Stomach (tissue), 4 donors: Measurements from ENCODE around the gene TPP1.

Experiments used
- CTCF ChIP-seq, 7 experiments: fragments of 450-650 bp in 4 of 7; fragments of 200-600 bp in 3 of 7; sonication (generic) in 3 of 7; IDR thresholded peaks; one replicate each; pipeline ENCODE4 v1.5.1; 2016 to 2019; ENCODE audit warnings: antibody characterized with exemption in 7 of 7, control low read depth in 2 of 7, mild to moderate bottlenecking in 1 of 7
- EP300 ChIP-seq: sonication (generic); formaldehyde crosslinking; IDR thresholded peaks from one replicate; pipeline ENCODE4 v1.6.1; 2017; ENCODE audit warnings: antibody characterized with exemption

DNA sequence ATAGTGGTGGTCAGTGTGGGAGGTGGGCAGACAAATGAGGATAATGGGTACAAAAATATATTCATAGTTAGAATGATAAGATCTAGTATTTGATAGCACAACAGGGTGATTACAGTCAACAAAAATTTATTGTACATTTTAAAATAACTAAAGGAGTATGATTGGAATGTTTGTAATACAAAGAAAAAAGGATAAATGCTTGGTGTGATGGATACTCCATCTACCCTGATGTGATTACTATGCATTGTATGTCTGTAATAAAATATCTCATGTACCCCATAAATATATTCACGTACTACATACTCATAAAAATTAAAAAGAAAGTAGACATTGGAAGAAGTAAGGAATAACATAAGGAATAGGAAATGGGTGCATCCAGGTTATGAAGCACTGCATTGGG lies 31.2 kb downstream of the TPP1 start:
- TF ChIP-seq CTCF (IDR thresholded peaks at IDR 0.05) (no peak), EP300 (no peak)
